ENCODE measurements around the gene S100PBP.

DNA sequence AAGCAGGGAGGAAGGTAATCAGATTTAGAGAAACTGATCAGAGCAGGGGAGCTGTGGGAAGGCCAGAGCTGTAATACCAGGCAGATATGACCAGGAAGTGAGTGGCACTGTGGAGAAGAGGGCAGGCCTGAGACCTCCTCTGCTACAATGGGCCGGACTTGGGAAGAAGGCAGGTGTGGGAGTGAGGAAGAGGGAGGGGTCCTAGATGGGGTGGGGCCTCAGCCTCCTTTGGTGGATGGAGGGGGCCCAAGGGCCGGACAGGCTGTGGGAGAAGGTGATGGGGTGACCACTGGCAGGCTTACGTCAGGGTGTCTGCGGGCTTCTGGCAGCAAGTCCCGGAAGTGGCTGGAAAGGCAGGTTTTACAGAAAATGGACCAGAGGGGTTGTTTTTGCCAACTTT is 63.8 kb downstream of the S100PBP start:
- TF ChIP-seq CTCF (IDR thresholded peaks at IDR 0.05) (no peak), POLR2A (IDR thresholded peaks at IDR 0.05) (no peak)
